ENCODE data around the gene EPN1.

DNA sequence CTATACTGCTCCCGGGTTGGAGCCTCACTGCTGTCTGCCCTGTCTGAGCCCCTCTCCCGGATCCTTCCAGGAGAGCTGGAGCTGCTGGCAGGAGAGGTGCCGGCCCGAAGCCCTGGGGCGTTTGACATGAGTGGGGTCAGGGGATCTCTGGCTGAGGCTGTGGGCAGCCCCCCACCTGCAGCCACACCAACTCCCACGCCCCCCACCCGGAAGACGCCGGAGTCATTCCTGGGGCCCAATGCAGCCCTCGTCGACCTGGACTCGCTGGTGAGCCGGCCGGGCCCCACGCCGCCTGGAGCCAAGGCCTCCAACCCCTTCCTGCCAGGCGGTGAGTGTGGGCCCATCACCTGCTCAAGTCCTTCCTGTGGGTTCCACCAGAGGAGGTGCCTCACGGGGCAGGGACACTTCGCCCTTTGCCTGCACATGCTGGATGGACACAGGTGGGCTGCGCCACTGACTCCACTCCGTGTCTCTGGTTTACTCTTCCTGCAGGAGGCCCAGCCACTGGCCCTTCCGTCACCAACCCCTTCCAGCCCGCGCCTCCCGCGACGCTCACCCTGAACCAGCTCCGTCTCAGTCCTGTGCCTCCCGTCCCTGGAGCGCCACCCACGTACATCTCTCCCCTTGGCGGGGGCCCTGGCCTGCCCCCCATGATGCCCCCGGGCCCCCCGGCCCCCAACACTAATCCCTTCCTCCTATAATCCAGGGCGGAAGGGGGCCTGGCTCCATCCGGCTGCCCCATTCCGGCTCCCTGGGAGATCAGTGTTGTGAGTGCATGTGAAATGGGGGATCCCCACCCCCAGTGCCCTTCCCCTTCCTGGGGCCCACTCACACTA lies 19.8 kb downstream of the EPN1 start:
- TF ChIP-seq, protein P1, sequence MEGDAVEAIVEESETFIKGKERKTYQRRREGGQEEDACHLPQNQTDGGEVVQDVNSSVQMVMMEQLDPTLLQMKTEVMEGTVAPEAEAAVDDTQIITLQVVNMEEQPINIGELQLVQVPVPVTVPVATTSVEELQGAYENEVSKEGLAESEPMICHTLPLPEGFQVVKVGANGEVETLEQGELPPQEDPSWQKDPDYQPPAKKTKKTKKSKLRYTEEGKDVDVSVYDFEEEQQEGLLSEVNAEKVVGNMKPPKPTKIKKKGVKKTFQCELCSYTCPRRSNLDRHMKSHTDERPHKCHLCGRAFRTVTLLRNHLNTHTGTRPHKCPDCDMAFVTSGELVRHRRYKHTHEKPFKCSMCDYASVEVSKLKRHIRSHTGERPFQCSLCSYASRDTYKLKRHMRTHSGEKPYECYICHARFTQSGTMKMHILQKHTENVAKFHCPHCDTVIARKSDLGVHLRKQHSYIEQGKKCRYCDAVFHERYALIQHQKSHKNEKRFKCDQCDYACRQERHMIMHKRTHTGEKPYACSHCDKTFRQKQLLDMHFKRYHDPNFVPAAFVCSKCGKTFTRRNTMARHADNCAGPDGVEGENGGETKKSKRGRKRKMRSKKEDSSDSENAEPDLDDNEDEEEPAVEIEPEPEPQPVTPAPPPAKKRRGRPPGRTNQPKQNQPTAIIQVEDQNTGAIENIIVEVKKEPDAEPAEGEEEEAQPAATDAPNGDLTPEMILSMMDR (IDR thresholded peaks at IDR 0.05), result no peak
- TF ChIP-seq POLR2AphosphoS5 (IDR thresholded peaks at IDR 0.05), result no peak
- TF ChIP-seq POLR2A (IDR thresholded peaks at IDR 0.05), result no peak
- no peak for TF ChIP-seq EP300 (IDR thresholded peaks at IDR 0.05; ENCODE audit: low read depth)

Data from transverse colon (tissue), 4 donors.